ENCODE results near the gene PYURF. TPM values are rescaled to one million over a fixed set of nuclear protein-coding genes. Genes with fewer than 3 reads are reported as not detected.

Gene PYURF
- total and polyA plus RNA-seq, 9 of the 15 experiments (the other 6 are each of a cell fraction or from before 2014, with no cell fraction given) = 22.5 to 199 (median 108) TPM

DNA sequence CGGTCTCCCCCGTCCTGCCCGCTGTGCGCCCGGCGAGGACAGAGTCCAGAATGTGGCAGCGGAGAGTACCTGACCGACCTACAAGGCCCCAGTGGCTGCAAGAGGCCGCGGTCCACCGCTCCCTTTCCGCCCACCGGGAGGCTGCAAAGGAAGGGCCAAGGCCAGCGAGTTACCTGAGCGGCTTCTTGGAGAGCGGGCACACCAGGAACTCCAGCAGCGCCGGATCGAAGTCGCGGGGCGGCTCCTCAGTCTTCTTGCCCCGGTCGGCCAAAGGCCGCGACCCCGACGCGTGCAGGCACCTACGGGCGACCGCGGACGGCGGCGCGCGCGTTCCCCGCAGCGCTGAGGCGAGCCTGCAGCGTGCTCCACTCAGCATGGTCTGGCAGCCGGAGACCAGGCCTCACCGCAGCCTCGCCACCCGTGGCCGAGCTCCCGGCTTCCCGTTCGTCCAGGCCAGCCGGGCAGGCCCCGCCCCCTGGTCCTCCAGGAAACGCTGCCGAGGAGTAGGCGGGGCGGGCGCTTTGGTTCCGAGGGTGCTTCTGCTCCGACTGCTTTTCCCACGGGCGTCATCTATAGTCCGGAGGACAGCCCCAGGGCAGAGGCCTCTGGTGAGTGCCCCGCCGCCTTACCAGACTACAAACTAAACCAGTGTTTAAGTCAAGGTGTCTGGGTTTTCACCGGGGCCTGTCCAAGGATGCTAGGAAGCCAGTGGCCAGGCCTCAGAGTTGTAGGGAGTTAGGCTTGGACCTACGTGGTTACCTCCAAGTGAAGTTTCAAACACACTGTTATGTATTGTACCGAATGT, at the start of gene PYURF (continued):
- TF ChIP-seq, protein P1, sequence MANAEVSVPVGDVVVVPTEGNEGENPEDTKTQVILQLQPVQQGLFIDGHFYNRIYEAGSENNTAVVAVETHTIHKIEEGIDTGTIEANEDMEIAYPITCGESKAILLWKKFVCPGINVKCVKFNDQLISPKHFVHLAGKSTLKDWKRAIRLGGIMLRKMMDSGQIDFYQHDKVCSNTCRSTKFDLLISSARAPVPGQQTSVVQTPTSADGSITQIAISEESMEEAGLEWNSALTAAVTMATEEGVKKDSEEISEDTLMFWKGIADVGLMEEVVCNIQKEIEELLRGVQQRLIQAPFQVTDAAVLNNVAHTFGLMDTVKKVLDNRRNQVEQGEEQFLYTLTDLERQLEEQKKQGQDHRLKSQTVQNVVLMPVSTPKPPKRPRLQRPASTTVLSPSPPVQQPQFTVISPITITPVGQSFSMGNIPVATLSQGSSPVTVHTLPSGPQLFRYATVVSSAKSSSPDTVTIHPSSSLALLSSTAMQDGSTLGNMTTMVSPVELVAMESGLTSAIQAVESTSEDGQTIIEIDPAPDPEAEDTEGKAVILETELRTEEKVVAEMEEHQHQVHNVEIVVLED (CRISPR knock-in tag; IDR thresholded peaks at IDR 0.05) = peak; percentile 35
- peak; percentile 79 for TF ChIP-seq POLR2AphosphoS5 (IDR thresholded peaks at IDR 0.05; ENCODE audit: control insufficient read depth, insufficient read depth, low read depth, low read length)
- peak; percentile 59; the same call in 1 of the 2 replicates for TF ChIP-seq FOXP1 (CRISPR knock-in tag; IDR thresholded peaks at IDR 0.05)
- TF ChIP-seq ZNF696 (CRISPR knock-in tag; conservative IDR thresholded peaks at IDR 0.05) = no peak
- TF ChIP-seq NR1H2 (CRISPR knock-in tag; IDR thresholded peaks at IDR 0.05) = peak; percentile 32; the same call in 1 of the 2 replicates
- peak; percentile 9 for TF ChIP-seq POLR2H (tag; IDR thresholded peaks at IDR 0.05; ENCODE audit: low read depth)
- peak; percentile 69 for TF ChIP-seq TBP (optimal IDR thresholded peaks at IDR 0.05; ENCODE audit: low read depth, low read length)
- 0 out of 2 replicates have a peak, but pooled peaks have one; percentile 13 for TF ChIP-seq SMARCC2 (IDR thresholded peaks at IDR 0.05; ENCODE audit: low read depth)
- TF ChIP-seq, protein P2, sequence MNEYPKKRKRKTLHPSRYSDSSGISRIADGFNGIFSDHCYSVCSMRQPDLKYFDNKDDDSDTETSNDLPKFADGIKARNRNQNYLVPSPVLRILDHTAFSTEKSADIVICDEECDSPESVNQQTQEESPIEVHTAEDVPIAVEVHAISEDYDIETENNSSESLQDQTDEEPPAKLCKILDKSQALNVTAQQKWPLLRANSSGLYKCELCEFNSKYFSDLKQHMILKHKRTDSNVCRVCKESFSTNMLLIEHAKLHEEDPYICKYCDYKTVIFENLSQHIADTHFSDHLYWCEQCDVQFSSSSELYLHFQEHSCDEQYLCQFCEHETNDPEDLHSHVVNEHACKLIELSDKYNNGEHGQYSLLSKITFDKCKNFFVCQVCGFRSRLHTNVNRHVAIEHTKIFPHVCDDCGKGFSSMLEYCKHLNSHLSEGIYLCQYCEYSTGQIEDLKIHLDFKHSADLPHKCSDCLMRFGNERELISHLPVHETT (CRISPR knock-in tag; conservative IDR thresholded peaks at IDR 0.05 in 1 of 2, IDR thresholded peaks at IDR 0.05 in 1 of 2) = peak in 1 of 2 experiments; percentile 43; a peak in 1 of 4 replicates
- TF ChIP-seq, protein P3, sequence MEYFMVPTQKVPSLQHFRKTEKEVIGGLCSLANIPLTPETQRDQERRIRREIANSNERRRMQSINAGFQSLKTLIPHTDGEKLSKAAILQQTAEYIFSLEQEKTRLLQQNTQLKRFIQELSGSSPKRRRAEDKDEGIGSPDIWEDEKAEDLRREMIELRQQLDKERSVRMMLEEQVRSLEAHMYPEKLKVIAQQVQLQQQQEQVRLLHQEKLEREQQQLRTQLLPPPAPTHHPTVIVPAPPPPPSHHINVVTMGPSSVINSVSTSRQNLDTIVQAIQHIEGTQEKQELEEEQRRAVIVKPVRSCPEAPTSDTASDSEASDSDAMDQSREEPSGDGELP (CRISPR knock-in tag; IDR thresholded peaks at IDR 0.05; ENCODE audit: borderline replicate concordance) = peak; percentile 78; the same call in 1 of the 2 replicates

Measured in K562 (cell line).